ENCODE measurements around the gene TRPM2. TPM values are rescaled to one million over a fixed set of nuclear protein-coding genes. Genes with fewer than 3 reads are reported as not detected.

TRPM2 gene
- total and polyA plus RNA-seq, 8 donors = 1.3 to 10.3 (median 2.4) TPM

GRCh38 chr21:44350773-44351481, 2.5 kb upstream of the TRPM2 start:
- Histone ChIP-seq H3K27me3 (peaks cover 16 to 69% (median 36%) of the 10 kb centered on the region in 3 donors), H3K9me3 (no peaks in the 10 kb centered on the region), H3K27ac (no peak overlapping the region), H3K36me3 (no peaks in the 10 kb centered on the region), H3K4me3 (peak overlapping the region in 2 of 4 donors; percentile 16 to 31), H3K4me1 (peaks cover 0 to 42% (median 11%) of the 10 kb centered on the region in 4 donors)
- WGBS, 5 donors = 25 to 54% (median 35%) methylated on average over 14 to 42 of the region's 42 CpGs
- no peak for DNase-seq
- intact Hi-C loops (cut with DNase I; ENCODE audit: low total_unique reads) = loop anchor here (10.0 kb wide), 1 partner anchor 124 kb away; no protein-coding TSS in a partner anchor
- no peak for TF ChIP-seq EP300 (IDR thresholded peaks at IDR 0.05)
- no peak for TF ChIP-seq POLR2AphosphoS5 (IDR thresholded peaks at IDR 0.05)

DNA sequence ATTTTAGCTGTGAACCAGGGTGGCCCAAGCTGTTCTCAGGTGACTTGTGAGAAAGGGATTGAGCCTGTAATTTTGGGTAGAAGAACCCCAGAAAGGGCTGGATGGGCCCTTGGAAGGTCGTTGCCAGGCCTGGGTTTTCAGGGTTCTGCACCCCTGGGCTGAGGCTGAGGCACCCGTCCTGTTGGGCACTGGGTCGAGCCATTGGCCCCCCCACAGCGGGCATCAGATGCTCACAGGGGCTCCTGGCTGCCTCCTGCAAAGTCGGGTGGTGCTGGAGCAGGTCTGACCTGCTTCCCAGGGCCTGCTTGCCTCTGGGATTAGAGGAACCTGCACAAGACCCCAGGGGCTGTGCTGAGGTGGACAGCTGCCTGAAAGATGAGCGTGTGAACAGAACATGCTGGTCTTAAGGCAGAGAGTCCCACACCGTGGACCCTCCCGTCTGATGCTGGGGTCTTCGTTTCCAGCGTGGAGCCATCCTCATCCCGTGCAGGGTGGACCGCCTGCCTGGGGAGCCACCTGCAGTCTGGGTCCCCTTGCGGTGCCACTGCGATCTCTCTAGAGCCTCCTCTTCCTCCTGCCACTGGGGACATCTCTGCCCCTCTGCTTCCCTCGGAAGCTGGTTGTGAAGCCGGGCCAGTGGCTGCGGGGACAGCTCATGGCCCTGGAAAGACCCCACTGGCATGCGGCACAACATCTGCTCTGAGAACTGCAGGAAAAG, 1.7 kb upstream of the TRPM2 start:
- intact Hi-C loops (cut with DNase I; ENCODE audit: low total_unique reads) = loop anchor here (10.0 kb wide), 1 partner anchor 123 kb away; no protein-coding TSS in a partner anchor
- DNase-seq = no peak
- no peaks in the 10 kb centered on the region for H3K36me3 ChIP-seq
- 82 to 91% (median 84%) methylated on average over 12 to 18 of the region's 18 CpGs for WGBS, 5 donors
- H3K9me3 ChIP-seq = no peaks in the 10 kb centered on the region
- TF ChIP-seq POLR2A (IDR thresholded peaks at IDR 0.05) = no peak
- no peak for TF ChIP-seq EP300 (IDR thresholded peaks at IDR 0.05)
- no peak for TF ChIP-seq CTCF (IDR thresholded peaks at IDR 0.05)
- TF ChIP-seq POLR2AphosphoS5 (IDR thresholded peaks at IDR 0.05) = no peak
- no peak overlapping the region for H3K4me3 ChIP-seq
- peaks cover 0 to 42% (median 11%) of the 10 kb centered on the region in 4 donors for H3K4me1 ChIP-seq
- H3K27me3 ChIP-seq = peaks cover 16 to 69% (median 36%) of the 10 kb centered on the region in 3 donors
- peak overlapping the region in 1 of 5 donors; percentile 83 for H3K27ac ChIP-seq

DNA sequence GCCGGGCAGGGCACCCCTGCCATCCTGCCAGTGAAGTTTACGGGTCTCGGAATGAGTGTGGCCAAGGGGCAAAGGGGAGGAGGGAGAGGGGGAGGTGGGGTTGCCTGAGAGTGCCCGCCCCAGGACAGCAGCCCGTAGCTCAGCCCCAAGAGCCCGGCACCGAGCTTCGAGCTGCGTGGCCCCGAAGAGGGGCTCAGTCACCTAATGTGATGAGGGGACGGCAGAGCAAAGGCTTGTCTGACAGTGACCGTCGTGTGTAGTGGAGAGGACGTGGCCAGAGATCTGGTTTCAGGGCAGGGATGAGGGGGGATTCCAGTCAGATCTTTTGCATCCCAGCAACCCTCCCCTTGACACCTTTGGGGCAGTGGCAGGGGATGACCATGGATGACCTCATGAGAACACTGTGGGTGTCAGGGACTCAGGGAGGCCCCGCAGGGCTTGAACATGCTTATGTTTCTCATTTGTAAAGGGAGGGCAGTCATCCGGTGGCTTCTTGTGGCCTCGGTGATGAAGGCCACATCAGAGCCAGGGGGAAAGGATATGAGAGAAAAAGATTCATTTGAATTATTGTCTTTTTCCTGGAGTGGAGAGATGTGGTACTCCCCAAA, 1.1 kb upstream of the TRPM2 start:
- no peak for DNase-seq
- Histone ChIP-seq H3K4me1 (peaks cover 0 to 42% (median 11%) of the 10 kb centered on the region in 4 donors), H3K27me3 (peaks cover 16 to 73% (median 36%) of the 10 kb centered on the region in 3 donors), H3K27ac (peak overlapping the region in 4 of 5 donors; percentile 47 to 83 (median 54)), H3K9me3 (no peaks in the 10 kb centered on the region), H3K4me3 (no peak overlapping the region), H3K36me3 (peaks cover 0 to 4% (median 0%) of the 10 kb centered on the region in 4 donors)
- 74 to 85% (median 76%) methylated on average over 16 to 17 of the region's 17 CpGs for WGBS, 5 donors
- intact Hi-C loops (cut with DNase I; ENCODE audit: low total_unique reads) = loop anchor here (10.0 kb wide), 1 partner anchor 122 kb away; no protein-coding TSS in a partner anchor
- no peak for TF ChIP-seq POLR2AphosphoS5 (IDR thresholded peaks at IDR 0.05)
- no peak for TF ChIP-seq POLR2A (IDR thresholded peaks at IDR 0.05)
- TF ChIP-seq CTCF (IDR thresholded peaks at IDR 0.05) = no peak
- TF ChIP-seq EP300 (IDR thresholded peaks at IDR 0.05) = no peak

GRCh38 chr21:44354001-44354405, 582 bp downstream of the TRPM2 start:
- H3K4me3 ChIP-seq = peak overlapping the region in 3 of 4 donors; percentile 5 to 32 (median 21)
- no peak for TF ChIP-seq POLR2A (IDR thresholded peaks at IDR 0.05)
- no peak for TF ChIP-seq CTCF (IDR thresholded peaks at IDR 0.05)
- TF ChIP-seq POLR2AphosphoS5 (IDR thresholded peaks at IDR 0.05) = no peak
- TF ChIP-seq EP300 (IDR thresholded peaks at IDR 0.05) = no peak

More at GRCh38 chr21:44354001-44354405, 582 bp downstream of the TRPM2 start:
- no peaks in the 10 kb centered on the region for H3K9me3 ChIP-seq
- intact Hi-C loops (cut with DNase I; ENCODE audit: low total_unique reads) = loop anchor here (10.0 kb wide), 1 partner anchor 121 kb away; no protein-coding TSS in a partner anchor
- H3K36me3 ChIP-seq = peaks cover 0 to 6% (median 0%) of the 10 kb centered on the region in 4 donors
- H3K27ac ChIP-seq = peak overlapping the region in 4 of 5 donors; percentile 47 to 83 (median 55)
- H3K4me1 ChIP-seq = peaks cover 0 to 42% (median 11%) of the 10 kb centered on the region in 4 donors
- 65 to 78% (median 72%) methylated on average over 8 of the region's 8 CpGs for WGBS, 5 donors
- DNase-seq = no peak
- H3K27me3 ChIP-seq = peaks cover 16 to 58% (median 33%) of the 10 kb centered on the region in 3 donors

Data from stomach (tissue), 9 donors.